Upper lobe of left lung (tissue), 4 donors: Measurements from ENCODE around the gene SORL1.

Experiments
- EP300 ChIP-seq, 4 donors: sonication (generic); formaldehyde crosslinking; IDR thresholded peaks; one replicate each; pipeline ENCODE4 v1.5.1; 2017; ENCODE audit warnings: antibody characterized with exemption in 4 of 4, control low read depth in 2 of 4
- POLR2A ChIP-seq, 4 donors: fragments of 450-650 bp; IDR thresholded peaks; one replicate each; pipeline ENCODE4 v1.5.1; 2016 to 2017; ENCODE audit warnings: antibody characterized with exemption in 4 of 4, mild to moderate bottlenecking in 2 of 4
- TF ChIP-seq, protein P1 (sequence below), 6 experiments: fragments of 450-650 bp in 4 of 6; fragments of 200-600 bp in 2 of 6; sonication (generic) in 2 of 6; IDR thresholded peaks; one replicate each; pipeline ENCODE4 v1.5.1; 2016 to 2019; ENCODE audit warnings: antibody characterized with exemption in 6 of 6

DNA sequence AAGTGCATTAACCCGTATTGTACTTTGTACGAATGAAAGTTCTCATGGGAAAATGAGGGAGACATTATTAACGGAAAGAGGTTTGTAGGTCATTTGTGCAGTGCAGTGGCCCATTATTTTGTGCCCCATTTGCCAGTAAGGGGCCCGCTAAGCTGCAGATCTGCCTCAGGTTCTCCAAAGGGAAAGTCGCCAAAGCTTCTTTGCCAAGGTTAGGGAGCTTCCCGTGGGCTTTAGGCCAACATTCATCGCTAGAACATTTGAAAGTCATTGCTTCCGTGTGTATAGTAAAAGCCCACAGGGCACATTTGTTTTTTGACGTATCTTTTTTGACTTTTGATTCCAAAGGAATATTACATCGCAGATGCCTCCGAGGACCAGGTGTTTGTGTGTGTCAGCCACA lies 61.7 kb downstream of the SORL1 start:
- TF ChIP-seq POLR2A (IDR thresholded peaks at IDR 0.05) (no peak), EP300 (IDR thresholded peaks at IDR 0.05) (no peak)
- TF ChIP-seq, protein P1, sequence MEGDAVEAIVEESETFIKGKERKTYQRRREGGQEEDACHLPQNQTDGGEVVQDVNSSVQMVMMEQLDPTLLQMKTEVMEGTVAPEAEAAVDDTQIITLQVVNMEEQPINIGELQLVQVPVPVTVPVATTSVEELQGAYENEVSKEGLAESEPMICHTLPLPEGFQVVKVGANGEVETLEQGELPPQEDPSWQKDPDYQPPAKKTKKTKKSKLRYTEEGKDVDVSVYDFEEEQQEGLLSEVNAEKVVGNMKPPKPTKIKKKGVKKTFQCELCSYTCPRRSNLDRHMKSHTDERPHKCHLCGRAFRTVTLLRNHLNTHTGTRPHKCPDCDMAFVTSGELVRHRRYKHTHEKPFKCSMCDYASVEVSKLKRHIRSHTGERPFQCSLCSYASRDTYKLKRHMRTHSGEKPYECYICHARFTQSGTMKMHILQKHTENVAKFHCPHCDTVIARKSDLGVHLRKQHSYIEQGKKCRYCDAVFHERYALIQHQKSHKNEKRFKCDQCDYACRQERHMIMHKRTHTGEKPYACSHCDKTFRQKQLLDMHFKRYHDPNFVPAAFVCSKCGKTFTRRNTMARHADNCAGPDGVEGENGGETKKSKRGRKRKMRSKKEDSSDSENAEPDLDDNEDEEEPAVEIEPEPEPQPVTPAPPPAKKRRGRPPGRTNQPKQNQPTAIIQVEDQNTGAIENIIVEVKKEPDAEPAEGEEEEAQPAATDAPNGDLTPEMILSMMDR (IDR thresholded peaks at IDR 0.05) = no peak
